Keratinocyte (primary cell): ENCODE results near the gene SLCO2B1. TPM values are rescaled to one million over a fixed set of nuclear protein-coding genes. Genes with fewer than 3 reads are reported as not detected.
"Not testable (repeated sequence)": the region's sequence is repeated elsewhere in the genome, so short reads cannot be mapped to it uniquely, and the experiment has no call there.

Experiments used
- DNase-seq: peaks from one replicate; pipeline ENCODE4 v3.0.0-alpha.2; 2011; ENCODE audit warnings: low read depth, missing footprints, low spot score
- FAIRE-seq: peaks from 2 replicates; lab custom pipeline; 2011; peaks lifted over from hg19 to GRCh38; lab: Jason Lieb, UNC
- H2AFZ ChIP-seq: 2 replicates; pipeline ENCODE4 v1.6.0; 2012; ENCODE audit warnings: low read length, control low read depth, inconsistent platforms; ENCODE audit not compliant: control insufficient read depth
- H3K27ac ChIP-seq: 2 replicates; pipeline ENCODE4 v1.5.1; 2011; ENCODE audit warnings: low read length; ENCODE audit not compliant: control insufficient read depth, insufficient read depth
- H3K27me3 ChIP-seq: 3 replicates; pipeline ENCODE4 v1.6.0; 2011; ENCODE audit warnings: low read length; ENCODE audit not compliant: control insufficient read depth, insufficient read depth; ENCODE audit errors: extremely low read depth
- H3K36me3 ChIP-seq, 2 experiments: 2 replicates in 1 of 2; 3 replicates in 1 of 2; pipeline ENCODE4 v1.5.1; 2011; ENCODE audit warnings: low read length in 2 of 2, mild to moderate bottlenecking in 1 of 2; ENCODE audit not compliant: control insufficient read depth in 2 of 2, insufficient read depth in 2 of 2; ENCODE audit errors: extremely low read depth in 1 of 2
- H3K4me1 ChIP-seq: 3 replicates; pipeline ENCODE4 v1.5.1; 2011; ENCODE audit warnings: low read length; ENCODE audit not compliant: control insufficient read depth, insufficient read depth; ENCODE audit errors: extremely low read depth
- H3K4me2 ChIP-seq: 3 replicates; pipeline ENCODE4 v1.6.0; 2011; ENCODE audit warnings: low read depth, low read length; ENCODE audit not compliant: control insufficient read depth, insufficient read depth; ENCODE audit errors: extremely low read depth
- H3K4me3 ChIP-seq, 3 experiments: fragments of 200-600 bp in 1 of 3; sonication (generic) in 1 of 3; 2 replicates in 2 of 3; 3 replicates in 1 of 3; pipeline ENCODE4 v1.5.1; 2011 to 2016; ENCODE audit warnings: low read length in 3 of 3, mild to moderate bottlenecking in 3 of 3, control low read depth in 2 of 3, inconsistent platforms in 1 of 3, low read depth in 1 of 3, mixed read lengths in 1 of 3, mixed run types in 1 of 3, moderate library complexity in 1 of 3; ENCODE audit not compliant: control insufficient read depth in 2 of 3, insufficient read depth in 2 of 3; ENCODE audit errors: extremely low read depth in 1 of 3
- H3K79me2 ChIP-seq: 2 replicates; pipeline ENCODE4 v1.6.0; 2012; ENCODE audit warnings: low read length; ENCODE audit not compliant: control insufficient read depth, insufficient read depth
- H3K9ac ChIP-seq: 3 replicates; pipeline ENCODE4 v1.6.0; 2011; ENCODE audit warnings: low read length; ENCODE audit not compliant: control insufficient read depth, insufficient read depth; ENCODE audit errors: extremely low read depth
- H3K9me1 ChIP-seq: 3 replicates; pipeline ENCODE4 v1.6.0; 2011; ENCODE audit warnings: low read length; ENCODE audit not compliant: control insufficient read depth, insufficient read depth; ENCODE audit errors: extremely low read depth
- H3K9me3 ChIP-seq: 2 replicates; pipeline ENCODE4 v1.5.1; 2012; ENCODE audit warnings: low read depth, low read length; ENCODE audit not compliant: control insufficient read depth
- H4K20me1 ChIP-seq: 3 replicates; pipeline ENCODE4 v1.6.0; 2011; ENCODE audit warnings: low read length; ENCODE audit not compliant: control insufficient read depth, insufficient read depth; ENCODE audit errors: extremely low read depth
- CTCF ChIP-seq, 3 experiments: IDR thresholded peaks in 1 of 3; conservative IDR thresholded peaks in 1 of 3; optimal IDR thresholded peaks in 1 of 3; 2 replicates in 2 of 3; 3 replicates in 1 of 3; pipeline versions ENCODE3 to v1.5.1; 2011; ENCODE audit warnings: low read length in 3 of 3, mild to moderate bottlenecking in 3 of 3, moderate library complexity in 2 of 3, control low read depth in 1 of 3, inconsistent platforms in 1 of 3; ENCODE audit not compliant: insufficient read depth in 2 of 3; ENCODE audit errors: extremely low read depth in 1 of 3
- EZH2 ChIP-seq: IDR thresholded peaks from one replicate; pipeline ENCODE4 v1.6.1; 2012; ENCODE audit warnings: inconsistent platforms, mild to moderate bottlenecking, low read length, moderate library complexity
- dilution Hi-C: fragments of 300-500 bp; cut with MboI; formaldehyde crosslinking; loops from one replicate; pipeline ENCODE4 v1.7.0; 2020; ENCODE audit warnings: low sequenced_read_pairs; ENCODE audit not compliant: extremely low pct_ligation_motif_present
- polyA plus RNA-seq, 5 experiments: library from polyadenylated mRNA; depleted of rRNA in 3 of 5; stranded (reverse) in 3 of 5; stranded (forward) in 1 of 5; unstranded in 1 of 5; fragments of >200 nt; gene quantifications; 1 replicate in 1 of 5; 2 replicates in 3 of 5; 3 replicates in 1 of 5; pipeline versions ENCODE4 v1.2.1 to v1.2.3, GENCODE V29; 2011 to 2012; ENCODE audit warnings: missing spikeins in 2 of 5, low read depth in 1 of 5, low replicate concordance in 1 of 5

The SLCO2B1 gene
- polyA plus RNA-seq, 1 donor (not counting 4 experiments of a cell fraction or from before 2014, with no cell fraction given) = not detected

- no peak overlapping the region for H3K9ac ChIP-seq
- dilution Hi-C loops = no loop called here
- H3K79me2 ChIP-seq = no peaks in the 10 kb centered on the region
- no peaks in the 10 kb centered on the region for H3K27me3 ChIP-seq
- no peak overlapping the region for H3K4me3 ChIP-seq
- H2AFZ ChIP-seq = no peak overlapping the region
- H3K4me2 ChIP-seq = no peak overlapping the region
- H3K9me3 ChIP-seq = no peaks in the 10 kb centered on the region
- H3K36me3 ChIP-seq = no peaks in the 10 kb centered on the region
- DNase-seq (no peak), FAIRE-seq (no peak)
- no peaks in the 10 kb centered on the region for H3K9me1 ChIP-seq
- TF ChIP-seq CTCF (optimal IDR thresholded peaks at IDR 0.05 in 1 of 3, IDR thresholded peaks at IDR 0.05 in 1 of 3, conservative IDR thresholded peaks at IDR 0.05 in 1 of 3; ENCODE audit: extremely low read depth in 1 of 3, insufficient read depth in 2 of 3, low read length in 3 of 3) (no peak), EZH2 (no peak)
- no peaks in the 10 kb centered on the region for H4K20me1 ChIP-seq
- H3K27ac ChIP-seq = no peak overlapping the region
- H3K4me1 ChIP-seq = no peaks in the 10 kb centered on the region
Measured at GRCh38 chr11:75103380-75104026, 47.4 kb upstream of the SLCO2B1 start.

- FAIRE-seq = no peak
- H3K27ac ChIP-seq = no peak overlapping the region
Measured at GRCh38 chr11:75105462-75105925, 45.4 kb upstream of the SLCO2B1 start.

GRCh38 chr11:75105967-75106681 lies 44.8 kb upstream of the SLCO2B1 start:
- H4K20me1 ChIP-seq, H3K27ac ChIP-seq, H2AFZ ChIP-seq, H3K36me3 ChIP-seq, H3K9ac ChIP-seq, FAIRE-seq, H3K9me1 ChIP-seq, DNase-seq, H3K4me2 ChIP-seq, H3K9me3 ChIP-seq, H3K27me3 ChIP-seq, H3K4me1 ChIP-seq, dilution Hi-C loops, H3K79me2 ChIP-seq, H3K4me3 ChIP-seq: not testable (repeated sequence)

More at GRCh38 chr11:75105462-75105925, 45.4 kb upstream of the SLCO2B1 start:
- Histone ChIP-seq H3K4me1 (no peaks in the 10 kb centered on the region), H3K4me2 (no peak overlapping the region), H3K79me2 (no peaks in the 10 kb centered on the region), H3K36me3 (no peaks in the 10 kb centered on the region), H3K9me1 (no peaks in the 10 kb centered on the region), H3K9ac (no peak overlapping the region), H4K20me1 (no peaks in the 10 kb centered on the region), H3K9me3 (no peaks in the 10 kb centered on the region), H3K4me3 (no peak overlapping the region), H2AFZ (no peak overlapping the region), H3K27me3 (no peaks in the 10 kb centered on the region)
- DNase-seq = no peak
- TF ChIP-seq CTCF (optimal IDR thresholded peaks at IDR 0.05 in 1 of 3, IDR thresholded peaks at IDR 0.05 in 1 of 3, conservative IDR thresholded peaks at IDR 0.05 in 1 of 3; ENCODE audit: extremely low read depth in 1 of 3, insufficient read depth in 2 of 3, low read length in 3 of 3) (no peak), EZH2 (no peak)
- dilution Hi-C loops = no loop called here
